ENCODE results near the gene SLCO2A1.

SLCO2A1 gene

GRCh38 chr3:133999891-134000685 is 29.6 kb downstream of the SLCO2A1 start:
- no peak for DNase-seq (ENCODE audit: low read depth)

- DNase-seq (ENCODE audit: low read depth) = no peak
Measured at GRCh38 chr3:133998691-133999241, 31.0 kb downstream of the SLCO2A1 start.

- no peak for DNase-seq (ENCODE audit: low read depth)
Measured at GRCh38 chr3:133997871-133998635, 31.7 kb downstream of the SLCO2A1 start.

GRCh38 chr3:133996996-133997395 is 32.7 kb downstream of the SLCO2A1 start:
- no peak for DNase-seq (ENCODE audit: low read depth)

GRCh38 chr3:133996251-133996661 is 33.5 kb downstream of the SLCO2A1 start:
- no peak for DNase-seq (ENCODE audit: low read depth)

- DNase-seq (ENCODE audit: low read depth) = no peak
Measured at GRCh38 chr3:133995264-133995663, 34.5 kb downstream of the SLCO2A1 start.

GRCh38 chr3:133994166-133994890 is 35.4 kb downstream of the SLCO2A1 start:
- no peak for DNase-seq (ENCODE audit: low read depth)

GRCh38 chr3:133992951-133993620 is 36.6 kb downstream of the SLCO2A1 start:
- DNase-seq (ENCODE audit: low read depth) = no peak

- DNase-seq (ENCODE audit: low read depth) = no peak
Measured at GRCh38 chr3:133992381-133992780, 37.3 kb downstream of the SLCO2A1 start.

GRCh38 chr3:133991637-133992036 is 38.1 kb downstream of the SLCO2A1 start:
- DNase-seq (ENCODE audit: low read depth) = no peak

GRCh38 chr3:133991209-133991608 is 38.5 kb downstream of the SLCO2A1 start:
- DNase-seq (ENCODE audit: low read depth) = no peak

GRCh38 chr3:133989936-133990702 is 39.6 kb downstream of the SLCO2A1 start:
- DNase-seq (ENCODE audit: low read depth) = no peak

GRCh38 chr3:133988631-133989161 is 41.0 kb downstream of the SLCO2A1 start:
- DNase-seq (ENCODE audit: low read depth) = no peak

GRCh38 chr3:133987948-133988484 is 41.7 kb downstream of the SLCO2A1 start:
- DNase-seq (ENCODE audit: low read depth) = no peak

- no peak for DNase-seq (ENCODE audit: low read depth)
Measured at GRCh38 chr3:133987136-133987535, 42.6 kb downstream of the SLCO2A1 start.

GRCh38 chr3:133986311-133986710 is 43.4 kb downstream of the SLCO2A1 start:
- DNase-seq (ENCODE audit: low read depth) = no peak

GRCh38 chr3:133984975-133985374 is 44.8 kb downstream of the SLCO2A1 start:
- no peak for DNase-seq (ENCODE audit: low read depth)

GRCh38 chr3:133983576-133984560 is 45.9 kb downstream of the SLCO2A1 start:
- DNase-seq (ENCODE audit: low read depth) = no peak

- DNase-seq (ENCODE audit: low read depth) = no peak
Measured at GRCh38 chr3:133983126-133983525, 46.6 kb downstream of the SLCO2A1 start.

Measured in HS-5 (cell line).